GM19468 (cell line): ENCODE data around the gene TPRN.

Experiments used
- ATAC-seq: cut with Tn5 transposase; IDR thresholded peaks from one replicate; pipeline ENCODE4 v1.9.1; 2021; ENCODE audit warnings: mild to moderate bottlenecking, moderate library complexity, moderate number of reproducible peaks; ENCODE audit not compliant: unreplicated experiment; ENCODE audit errors: extremely low read depth

TPRN gene

GRCh38 chr9:137236238-137236935 is 35.8 kb upstream of the TPRN start:
- no peak for ATAC-seq

DNA sequence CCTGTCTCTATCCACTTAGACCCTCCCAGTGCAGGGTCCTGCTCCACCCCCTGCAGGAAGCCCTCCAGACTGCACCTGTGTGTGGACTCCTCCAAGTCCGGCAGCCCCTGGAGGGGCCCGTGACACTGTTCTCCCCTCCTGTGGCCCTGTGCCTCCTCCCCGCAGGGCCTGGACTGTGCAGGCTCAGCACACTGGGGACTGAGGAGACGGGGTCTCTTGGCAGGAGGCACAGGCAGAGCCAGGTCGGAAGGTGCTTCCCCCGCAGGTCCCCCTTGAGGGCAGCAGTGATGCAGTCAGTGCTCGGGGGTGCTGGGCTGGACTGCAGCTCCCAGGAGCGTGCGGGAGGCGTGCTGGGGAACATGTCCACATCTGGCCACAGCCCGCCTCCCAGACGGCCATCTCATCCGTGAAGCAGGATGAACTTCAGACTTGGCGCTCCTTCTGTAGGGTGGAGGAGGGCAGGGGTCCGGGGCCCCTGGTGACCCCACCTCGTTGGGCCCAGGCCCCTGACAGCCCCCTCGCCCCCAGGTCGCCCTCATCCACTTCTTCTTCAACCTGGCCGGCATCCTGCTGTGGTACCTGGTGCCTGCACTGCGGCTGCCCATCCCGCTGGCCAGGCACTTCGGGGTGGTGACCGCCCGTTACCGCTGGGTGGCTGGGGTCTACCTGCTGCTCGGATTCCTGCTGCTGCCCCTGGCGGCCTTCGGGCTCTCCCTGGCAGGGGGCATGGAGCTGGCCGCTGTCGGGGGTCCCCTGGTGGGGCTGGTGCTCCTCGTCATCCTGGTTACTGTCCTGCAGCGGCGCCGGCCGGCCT is 35.1 kb upstream of the TPRN start:
- no peak for ATAC-seq

DNA sequence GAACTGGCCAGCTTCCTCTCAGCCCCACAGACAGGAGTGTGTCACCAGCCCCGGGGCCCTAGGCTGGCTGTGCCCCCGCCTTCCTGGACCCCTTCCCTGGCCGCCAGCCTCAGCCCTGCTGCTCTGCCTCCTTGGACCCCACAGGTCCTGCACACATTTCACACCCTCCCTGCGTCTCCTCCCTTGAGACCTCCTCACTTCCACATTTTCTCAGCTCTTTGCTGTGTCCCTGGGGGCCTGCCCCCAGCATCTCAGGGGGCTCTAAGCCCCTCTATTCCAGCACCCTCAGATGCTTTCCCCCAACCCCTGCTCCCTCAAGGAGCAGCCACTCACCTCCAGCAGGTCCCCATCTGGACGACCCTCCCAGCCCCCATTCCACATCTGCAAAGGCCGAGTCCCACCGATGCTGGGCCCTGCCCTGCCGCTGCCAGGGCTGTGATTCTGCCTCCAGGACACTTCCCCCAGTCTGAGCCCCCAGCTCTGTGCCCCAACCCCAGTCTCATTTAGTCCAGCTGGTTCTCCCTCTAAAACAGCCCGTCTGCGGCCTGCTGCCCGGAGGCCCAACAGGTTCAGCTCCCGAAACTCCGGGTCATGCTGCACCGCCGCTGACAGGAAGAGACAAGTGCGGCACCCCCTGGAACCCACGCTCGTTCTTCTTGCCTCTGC is 34.4 kb upstream of the TPRN start:
- ATAC-seq = no peak

GRCh38 chr9:137234055-137234697 is 33.6 kb upstream of the TPRN start:
- ATAC-seq = no peak

DNA sequence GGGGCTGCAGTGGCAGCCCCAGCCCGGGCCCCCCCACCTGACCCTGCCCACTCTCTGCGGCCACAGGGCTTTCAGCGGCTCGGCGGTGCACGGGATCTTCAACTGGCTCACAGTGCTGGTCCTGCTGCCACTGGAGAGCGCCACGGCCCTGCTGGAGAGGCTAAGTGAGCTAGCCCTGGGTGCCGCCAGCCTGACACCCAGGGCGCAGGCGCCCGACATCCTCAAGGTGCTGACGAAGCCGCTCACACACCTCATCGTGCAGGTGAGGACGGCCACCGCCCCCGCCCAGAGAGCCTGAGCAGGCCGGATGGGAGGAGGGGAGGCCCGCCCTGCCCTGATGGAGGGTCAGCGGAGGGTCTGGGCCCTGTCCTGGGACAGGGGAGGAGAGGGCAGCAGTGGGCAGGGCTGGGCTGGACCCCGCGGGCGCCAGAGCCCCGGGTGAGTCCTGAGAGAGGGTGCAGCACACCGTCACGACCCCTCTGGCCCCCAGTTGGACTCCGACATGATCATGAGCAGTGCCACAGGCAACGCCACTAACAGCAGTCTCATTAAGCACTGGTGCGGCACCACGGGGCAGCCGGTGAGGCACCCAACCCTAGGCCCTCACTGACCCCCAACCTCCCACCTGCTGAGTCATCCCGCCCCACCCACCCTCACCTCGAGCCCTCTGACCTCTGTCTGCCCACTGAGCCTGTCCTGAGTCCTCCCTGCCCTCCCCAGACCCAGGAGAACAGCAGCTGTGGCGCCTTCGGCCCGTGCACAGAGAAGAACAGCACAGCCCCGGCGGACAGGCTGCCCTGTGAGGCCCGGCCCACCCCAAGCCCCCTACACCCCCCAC is 32.8 kb upstream of the TPRN start:
- ATAC-seq = no peak

DNA sequence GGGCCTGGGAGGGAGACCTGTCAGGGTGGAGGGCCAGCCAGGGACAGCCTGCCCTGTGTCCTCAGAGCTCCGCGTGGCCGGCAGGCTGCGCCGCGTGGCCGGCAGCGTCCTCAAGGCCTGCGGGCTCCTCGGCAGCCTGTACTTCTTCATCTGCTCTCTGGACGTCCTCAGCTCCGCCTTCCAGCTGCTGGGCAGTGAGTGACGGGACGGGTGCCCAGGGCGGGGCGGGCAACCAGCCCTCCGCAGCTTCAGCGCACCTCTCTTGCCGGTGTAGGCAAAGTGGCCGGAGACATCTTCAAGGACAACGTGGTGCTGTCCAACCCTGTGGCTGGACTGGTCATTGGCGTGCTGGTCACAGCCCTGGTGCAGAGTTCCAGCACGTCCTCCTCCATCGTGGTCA is 32.0 kb upstream of the TPRN start:
- no peak for ATAC-seq

DNA sequence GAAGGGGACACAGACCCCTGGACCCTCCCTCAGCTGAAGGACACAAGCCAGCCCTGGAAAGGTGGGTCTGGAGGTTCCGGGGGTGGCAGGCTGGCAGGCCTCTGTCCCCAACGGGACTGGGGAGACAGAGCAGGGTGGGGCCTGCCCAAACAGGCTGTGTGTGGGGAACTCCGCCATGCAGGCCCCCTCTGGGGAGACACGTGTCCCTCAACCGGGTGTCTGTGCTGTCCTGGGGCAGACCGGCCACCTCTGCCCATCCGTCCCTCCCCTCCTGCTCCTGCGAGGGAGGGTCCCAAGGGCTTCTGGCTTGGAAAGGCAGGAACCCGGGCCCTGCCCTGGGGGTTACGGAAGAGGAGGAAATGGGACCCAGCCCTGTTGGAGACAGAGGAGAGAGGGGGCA is 31.6 kb upstream of the TPRN start:
- no peak for ATAC-seq

- ATAC-seq = no peak
Measured at GRCh38 chr9:137231372-137232039, 31.0 kb upstream of the TPRN start.

- no peak for ATAC-seq
Measured at GRCh38 chr9:137230705-137231371, 30.3 kb upstream of the TPRN start, which contains the start of gene SLC34A3. Gene SLC34A3 (plus strand): TSS chr9:137230901. CDS start chr9:137231703, 802 bp downstream.

DNA sequence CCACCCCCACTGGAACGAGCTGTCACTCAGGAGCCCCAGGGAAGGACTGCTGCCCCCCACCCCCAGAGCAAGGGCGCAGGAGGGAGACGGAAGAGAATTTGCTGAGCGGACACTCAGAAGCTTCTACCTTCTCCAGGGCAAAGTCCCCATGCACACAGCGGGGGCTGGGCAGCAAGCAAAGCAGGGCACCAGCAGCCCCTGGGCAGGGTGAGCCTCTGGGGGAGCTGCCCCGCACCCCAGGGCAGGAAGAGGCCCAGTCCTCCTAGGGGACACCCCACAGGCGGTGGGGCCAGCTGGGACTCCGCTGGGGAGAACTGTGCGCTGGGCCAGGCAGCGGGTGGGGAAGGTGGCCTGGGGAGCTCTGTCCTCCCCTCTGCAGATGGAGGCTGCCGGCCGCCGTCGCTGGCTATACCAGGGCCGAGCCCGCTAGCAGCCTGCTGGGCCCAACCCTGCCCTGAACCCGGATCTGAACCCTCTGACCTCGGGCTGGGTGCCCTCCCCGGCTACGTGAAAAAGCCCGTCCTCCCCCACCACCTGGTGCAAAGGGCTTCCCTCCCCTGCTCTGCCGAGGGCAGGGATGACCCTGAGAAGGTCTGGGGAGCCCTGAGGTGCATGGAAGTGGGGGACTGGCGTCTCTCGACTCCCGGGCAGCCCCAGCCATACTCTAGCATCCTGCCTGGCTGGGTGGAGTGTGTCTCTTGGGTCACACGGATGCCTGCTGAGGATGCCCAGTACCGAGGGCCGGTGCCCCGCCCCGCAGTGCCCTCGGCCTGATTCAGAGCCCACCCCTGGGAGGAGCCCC is 29.6 kb upstream of the TPRN start:
- ATAC-seq = no peak

GRCh38 chr9:137228968-137229896 is 28.7 kb upstream of the TPRN start:
- no peak for ATAC-seq

GRCh38 chr9:137228506-137228967 is 28.0 kb upstream of the TPRN start:
- ATAC-seq = no peak

DNA sequence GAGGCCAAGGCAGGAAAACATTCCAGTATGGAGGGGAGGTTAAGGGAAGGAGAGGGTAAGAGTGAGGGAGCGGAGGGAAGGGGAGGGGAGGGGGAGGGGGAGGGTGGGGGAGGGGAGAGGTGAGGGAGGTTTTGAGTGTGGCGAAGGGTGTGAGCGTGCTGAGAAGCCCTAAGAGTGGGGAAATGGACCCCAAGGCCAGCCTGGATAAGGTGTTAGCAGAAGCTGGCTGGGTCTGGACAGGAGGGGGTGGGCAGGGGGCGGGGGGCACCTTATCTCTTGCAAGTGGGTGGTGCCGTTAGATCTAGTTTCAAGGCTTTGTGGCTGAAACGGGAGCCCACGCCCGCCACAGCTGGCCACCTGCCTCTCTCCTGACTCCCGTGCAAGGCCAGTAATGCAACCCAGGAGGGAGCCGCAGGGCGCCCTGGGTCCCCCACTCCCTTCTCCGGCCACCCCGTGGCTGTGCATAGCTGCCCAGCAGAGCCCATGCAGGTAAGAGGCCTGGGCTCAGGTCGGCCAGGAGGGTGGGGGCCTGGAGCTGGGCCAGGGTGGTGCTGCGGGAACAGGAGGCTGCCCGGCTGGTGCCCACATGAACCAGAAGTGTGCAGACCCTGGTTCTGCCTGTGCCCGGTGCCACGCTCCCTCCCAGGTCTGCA is 27.4 kb upstream of the TPRN start:
- ATAC-seq = no peak

GRCh38 chr9:137227054-137227852 is 26.7 kb upstream of the TPRN start, which contains the start of gene RNF224:
Gene RNF224 (plus strand): TSS chr9:137227502. CDS start chr9:137228336, 834 bp downstream.
- ATAC-seq = no peak

DNA sequence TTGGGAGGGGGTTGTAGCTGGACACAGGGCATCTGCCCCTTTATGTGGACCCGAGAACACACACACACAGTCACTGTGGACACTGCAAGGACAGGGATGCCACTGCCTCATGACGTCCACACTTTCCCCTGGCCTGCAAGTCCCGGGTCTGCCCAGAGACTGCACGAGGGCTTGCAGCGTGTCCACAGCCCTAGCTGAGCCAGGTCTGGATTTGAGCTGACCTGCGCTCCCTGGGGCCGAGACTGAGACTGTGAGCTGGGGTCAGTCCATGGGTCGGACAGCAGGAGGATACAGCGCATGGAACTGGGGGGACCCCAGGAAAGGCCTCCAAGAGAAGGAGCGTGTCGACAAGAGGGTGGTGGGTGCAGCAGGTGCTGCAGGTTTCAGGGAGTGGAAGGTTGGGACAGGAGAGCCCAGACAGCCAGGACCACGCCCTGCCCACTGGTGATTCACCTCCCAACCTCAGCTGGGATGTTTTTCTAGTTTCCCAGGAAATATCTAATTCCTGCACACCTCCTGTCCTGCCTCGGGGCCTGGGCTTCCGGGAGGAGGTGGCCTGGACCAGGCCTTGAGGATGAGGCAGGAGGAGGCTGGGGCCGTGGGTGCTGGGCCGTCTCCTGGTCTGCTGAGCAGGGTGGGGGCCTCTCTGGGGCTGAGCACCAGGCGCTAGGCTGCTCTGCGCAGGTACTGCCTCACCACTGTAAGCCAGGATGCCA is 26.0 kb upstream of the TPRN start:
- ATAC-seq = no peak
